ENCODE data around the gene FAM163B. TPM values are rescaled to one million over a fixed set of nuclear protein-coding genes. Genes with fewer than 3 reads are reported as not detected.

FAM163B gene
- under 1 TPM in 1 of 2 donors, not detected in 1; 0.78 TPM for total RNA-seq

GRCh38 chr9:133609311-133610098 is at the start of gene FAM163B:
Gene FAM163B, minus strand, starts transcription at chr9:133609389. Its CDS starts 29,166 bp downstream, at chr9:133580223.
- TF ChIP-seq, protein P1, sequence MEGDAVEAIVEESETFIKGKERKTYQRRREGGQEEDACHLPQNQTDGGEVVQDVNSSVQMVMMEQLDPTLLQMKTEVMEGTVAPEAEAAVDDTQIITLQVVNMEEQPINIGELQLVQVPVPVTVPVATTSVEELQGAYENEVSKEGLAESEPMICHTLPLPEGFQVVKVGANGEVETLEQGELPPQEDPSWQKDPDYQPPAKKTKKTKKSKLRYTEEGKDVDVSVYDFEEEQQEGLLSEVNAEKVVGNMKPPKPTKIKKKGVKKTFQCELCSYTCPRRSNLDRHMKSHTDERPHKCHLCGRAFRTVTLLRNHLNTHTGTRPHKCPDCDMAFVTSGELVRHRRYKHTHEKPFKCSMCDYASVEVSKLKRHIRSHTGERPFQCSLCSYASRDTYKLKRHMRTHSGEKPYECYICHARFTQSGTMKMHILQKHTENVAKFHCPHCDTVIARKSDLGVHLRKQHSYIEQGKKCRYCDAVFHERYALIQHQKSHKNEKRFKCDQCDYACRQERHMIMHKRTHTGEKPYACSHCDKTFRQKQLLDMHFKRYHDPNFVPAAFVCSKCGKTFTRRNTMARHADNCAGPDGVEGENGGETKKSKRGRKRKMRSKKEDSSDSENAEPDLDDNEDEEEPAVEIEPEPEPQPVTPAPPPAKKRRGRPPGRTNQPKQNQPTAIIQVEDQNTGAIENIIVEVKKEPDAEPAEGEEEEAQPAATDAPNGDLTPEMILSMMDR (IDR thresholded peaks at IDR 0.05) = no peak
- TF ChIP-seq POLR2A (IDR thresholded peaks at IDR 0.05) = no peak
- H3K4me3 ChIP-seq = no peak within 1 kb of the TSS
- no peaks in the 10 kb centered on the region for H3K9me3 ChIP-seq
- peaks cover 0 to 11% of the 10 kb centered on the region in 2 donors for H3K27me3 ChIP-seq
- intact Hi-C loops (cut with DNase I) = no loop called here
- peak; percentile 80 for ATAC-seq
- DNase-seq = peak; percentile 35 to 61 (median 42)
- peaks cover 6% of the 10 kb centered on the region for H3K4me1 ChIP-seq
- H3K36me3 ChIP-seq (replicated peaks in 1 of 2; ENCODE audit: insufficient read depth in 1 of 2, low read depth in 2 of 2) = no peaks in the 10 kb centered on the region
- H3K27ac ChIP-seq = no peak within 1 kb of the TSS
- 12 to 51% methylated on average over 5 to 40 of the region's 61 CpGs for WGBS, 2 donors

DNA sequence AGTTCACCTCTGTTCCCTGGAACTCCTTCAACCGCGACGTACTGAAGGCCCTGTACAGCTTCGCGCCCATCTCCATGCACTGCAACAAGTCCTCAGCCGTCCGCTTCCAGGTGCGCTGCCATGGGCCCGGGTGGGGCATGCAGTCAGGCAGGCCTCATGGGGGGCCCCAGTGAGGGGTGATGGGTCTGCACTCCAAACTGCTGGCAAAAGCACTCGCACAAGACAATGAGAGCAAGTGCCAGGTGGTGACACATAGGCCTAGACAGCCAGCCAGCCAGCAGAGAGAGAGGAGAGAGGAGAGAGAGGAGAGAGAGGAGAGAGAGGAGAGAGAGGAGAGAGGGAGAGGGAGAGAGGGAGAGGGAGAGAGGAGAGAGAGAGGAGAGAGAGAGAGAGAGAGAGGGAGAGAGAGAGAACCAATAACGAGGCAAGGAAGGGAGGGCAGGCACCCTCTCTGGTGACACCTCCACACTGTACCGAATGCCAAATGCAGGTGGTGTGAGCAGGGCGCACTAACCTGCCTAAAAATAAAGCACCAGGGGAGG is 48.0 kb upstream of the FAM163B start:
- ATAC-seq (no peak), DNase-seq (no peak)
- 28 to 48% methylated on average over 13 of the region's 13 CpGs for WGBS, 2 donors
- no peaks in the 10 kb centered on the region for H3K27me3 ChIP-seq
- intact Hi-C loops (cut with DNase I) = no loop called here
- TF ChIP-seq, protein P1 (IDR thresholded peaks at IDR 0.05) = peak in 1 of 7 experiments; percentile 9
- no peak for TF ChIP-seq POLR2A (IDR thresholded peaks at IDR 0.05)
- H3K27ac ChIP-seq = no peak overlapping the region
- no peaks in the 10 kb centered on the region for H3K36me3 ChIP-seq (replicated peaks in 1 of 2; ENCODE audit: insufficient read depth in 1 of 2, low read depth in 2 of 2)
- H3K4me3 ChIP-seq = no peak overlapping the region
- H3K9me3 ChIP-seq = no peaks in the 10 kb centered on the region
- H3K4me1 ChIP-seq = peaks cover 29% of the 10 kb centered on the region

DNA sequence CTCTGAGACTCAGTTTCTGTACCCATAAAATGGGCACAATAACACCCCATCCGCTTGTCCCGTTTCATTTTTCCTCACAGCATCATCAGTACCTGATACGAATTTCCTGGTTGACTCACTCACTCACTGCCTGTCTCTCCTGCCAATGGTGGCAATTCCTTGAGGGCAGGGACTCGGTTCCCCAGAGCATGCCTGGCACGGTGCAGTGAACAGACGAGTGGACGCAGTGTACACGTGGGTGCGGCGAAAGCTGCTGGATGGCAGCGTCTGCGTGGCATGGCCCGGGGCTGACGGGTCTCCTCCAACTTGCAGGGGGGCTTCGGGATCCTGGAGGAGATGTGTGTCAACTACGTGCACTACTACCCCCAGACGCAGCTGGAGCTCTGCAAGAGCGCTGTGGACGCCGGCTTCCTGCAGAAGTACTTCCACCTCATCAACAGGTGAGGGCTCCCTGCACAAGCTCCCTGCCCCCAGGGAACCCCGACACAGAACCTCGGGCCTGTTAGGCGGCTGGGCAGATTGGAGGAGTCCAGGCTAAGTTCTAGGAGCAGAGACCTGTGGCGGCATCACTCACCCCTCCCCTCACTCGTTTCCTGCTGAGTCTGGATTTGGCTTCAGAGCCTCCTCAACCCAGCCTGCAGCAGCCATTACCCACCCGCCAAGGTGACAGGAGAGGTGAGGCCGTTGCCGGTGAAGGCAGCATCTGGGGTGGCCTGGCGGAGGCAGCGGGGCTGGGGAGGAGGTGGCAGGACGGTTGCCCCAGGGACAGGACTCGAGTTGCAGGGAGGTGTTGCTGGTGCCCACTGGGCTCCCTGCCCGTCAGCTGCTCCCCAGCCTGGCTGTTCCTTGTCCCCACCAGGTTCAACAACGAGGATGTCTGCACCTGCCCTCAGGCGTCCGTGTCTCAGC is 47.3 kb upstream of the FAM163B start:
- Histone ChIP-seq H3K9me3 (no peaks in the 10 kb centered on the region), H3K27ac (no peak overlapping the region), H3K36me3 (replicated peaks in 1 of 2; ENCODE audit: insufficient read depth in 1 of 2, low read depth in 2 of 2) (no peaks in the 10 kb centered on the region), H3K4me3 (no peak overlapping the region), H3K27me3 (no peaks in the 10 kb centered on the region), H3K4me1 (peaks cover 29% of the 10 kb centered on the region)
- TF ChIP-seq, protein P1 (IDR thresholded peaks at IDR 0.05) = no peak
- no peak for TF ChIP-seq POLR2A (IDR thresholded peaks at IDR 0.05)
- no peak for DNase-seq
- ATAC-seq = no peak
- intact Hi-C loops (cut with DNase I) = no loop called here
- WGBS, 2 donors = 39 to 65% methylated on average over 23 to 33 of the region's 36 CpGs

DNA sequence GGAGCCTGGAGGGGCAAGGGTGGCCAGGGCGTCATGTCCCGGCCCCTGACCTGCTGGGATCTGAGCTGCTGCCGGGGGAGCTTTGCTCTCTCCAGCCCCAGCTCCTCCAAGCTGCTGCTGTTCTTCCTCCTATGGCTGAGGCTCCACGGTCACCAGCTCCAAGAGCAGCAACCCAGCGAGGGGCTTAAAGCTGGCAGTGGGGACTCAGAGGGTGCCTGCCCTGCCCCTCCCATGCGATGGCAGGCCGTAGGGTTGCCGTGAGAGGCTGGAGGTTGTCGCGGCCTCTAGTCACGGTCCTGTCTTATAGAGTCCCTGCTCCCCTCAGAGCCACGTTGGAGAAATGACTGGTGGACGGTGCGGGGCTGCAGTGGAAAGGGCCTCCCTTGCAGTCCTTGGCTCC is 46.5 kb upstream of the FAM163B start:
- Histone ChIP-seq H3K27ac (no peak overlapping the region), H3K36me3 (replicated peaks in 1 of 2; ENCODE audit: insufficient read depth in 1 of 2, low read depth in 2 of 2) (no peaks in the 10 kb centered on the region), H3K4me1 (peaks cover 29% of the 10 kb centered on the region), H3K4me3 (no peak overlapping the region), H3K9me3 (no peaks in the 10 kb centered on the region), H3K27me3 (no peaks in the 10 kb centered on the region)
- WGBS, 2 donors = 48% methylated on average over 6 of the region's 14 CpGs; no CpG with 5 or more reads in 1 of the 2 donors
- no peak for ATAC-seq
- intact Hi-C loops (cut with DNase I) = no loop called here
- no peak for DNase-seq
- TF ChIP-seq, protein P1 (IDR thresholded peaks at IDR 0.05) = no peak
- no peak for TF ChIP-seq POLR2A (IDR thresholded peaks at IDR 0.05)
